GM04504 (cell line): Measurements from ENCODE around the gene AAGAB.
"Not testable (repeated sequence)": the region's sequence is repeated elsewhere in the genome, so short reads cannot be mapped to it uniquely, and the experiment has no call there.

Experiments used
- DNase-seq: peaks from one replicate; pipeline ENCODE4 v3.0.0-alpha.2; 2012; ENCODE audit warnings: low read depth

Gene AAGAB

DNA sequence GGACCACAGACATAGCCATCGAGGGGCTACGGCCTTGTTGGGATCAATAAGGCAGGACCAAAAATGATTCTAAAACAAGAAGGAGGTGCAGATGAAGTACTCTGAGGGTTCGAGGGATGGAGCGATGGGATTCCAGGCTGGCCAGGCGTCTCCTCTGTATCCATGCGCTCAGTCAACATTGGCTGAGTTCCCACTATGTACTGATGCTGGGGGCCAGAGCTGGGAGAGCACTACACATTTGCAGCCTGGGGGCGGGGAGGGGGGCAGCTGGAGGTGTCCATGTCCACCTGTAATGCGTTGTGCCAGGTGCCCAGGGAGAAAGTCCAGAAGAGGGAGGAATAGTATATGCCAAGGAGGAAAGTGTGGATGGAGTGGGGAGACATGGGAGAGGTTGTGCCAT is 81.5 kb downstream of the AAGAB start:
- no peak for DNase-seq

DNA sequence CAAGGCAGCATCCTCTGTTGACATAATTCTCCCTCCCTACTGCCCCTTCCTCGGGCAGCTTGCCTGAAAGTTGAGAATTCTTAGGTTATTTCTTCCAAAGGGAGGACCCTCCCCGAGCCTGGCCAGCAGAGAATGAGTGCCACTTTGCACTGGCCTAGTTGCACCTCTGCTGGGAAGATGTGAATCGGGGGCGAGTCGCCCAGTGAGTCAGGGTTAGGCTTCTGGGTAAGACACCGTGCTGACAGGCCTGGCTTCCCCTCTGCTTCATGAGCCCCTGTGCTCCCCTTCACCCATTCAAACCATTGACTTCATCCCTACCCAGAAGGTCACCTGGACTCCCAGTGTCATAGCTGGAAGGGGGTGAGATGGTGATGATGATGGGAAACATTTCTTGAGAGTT is 82.3 kb downstream of the AAGAB start:
- no peak for DNase-seq

DNA sequence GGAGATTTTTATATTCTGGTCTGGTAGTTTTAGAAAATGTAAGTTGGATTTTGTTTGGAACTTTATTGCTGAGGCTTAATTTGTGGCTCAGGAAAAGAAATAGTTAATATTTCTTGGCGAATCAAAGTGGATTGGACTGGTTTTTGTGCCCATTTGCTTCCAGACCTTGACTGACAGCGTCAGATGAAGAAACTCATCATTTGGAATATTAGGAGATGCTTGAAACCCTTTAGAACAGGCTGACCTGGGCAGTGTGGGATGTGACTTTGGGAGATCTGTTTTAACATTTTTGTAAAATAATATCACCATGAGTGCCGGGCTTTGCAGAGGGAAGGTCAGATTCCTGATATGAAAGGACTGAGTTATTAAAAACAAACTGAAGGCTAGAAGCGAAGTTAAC is 83.0 kb downstream of the AAGAB start:
- DNase-seq: no peak

DNA sequence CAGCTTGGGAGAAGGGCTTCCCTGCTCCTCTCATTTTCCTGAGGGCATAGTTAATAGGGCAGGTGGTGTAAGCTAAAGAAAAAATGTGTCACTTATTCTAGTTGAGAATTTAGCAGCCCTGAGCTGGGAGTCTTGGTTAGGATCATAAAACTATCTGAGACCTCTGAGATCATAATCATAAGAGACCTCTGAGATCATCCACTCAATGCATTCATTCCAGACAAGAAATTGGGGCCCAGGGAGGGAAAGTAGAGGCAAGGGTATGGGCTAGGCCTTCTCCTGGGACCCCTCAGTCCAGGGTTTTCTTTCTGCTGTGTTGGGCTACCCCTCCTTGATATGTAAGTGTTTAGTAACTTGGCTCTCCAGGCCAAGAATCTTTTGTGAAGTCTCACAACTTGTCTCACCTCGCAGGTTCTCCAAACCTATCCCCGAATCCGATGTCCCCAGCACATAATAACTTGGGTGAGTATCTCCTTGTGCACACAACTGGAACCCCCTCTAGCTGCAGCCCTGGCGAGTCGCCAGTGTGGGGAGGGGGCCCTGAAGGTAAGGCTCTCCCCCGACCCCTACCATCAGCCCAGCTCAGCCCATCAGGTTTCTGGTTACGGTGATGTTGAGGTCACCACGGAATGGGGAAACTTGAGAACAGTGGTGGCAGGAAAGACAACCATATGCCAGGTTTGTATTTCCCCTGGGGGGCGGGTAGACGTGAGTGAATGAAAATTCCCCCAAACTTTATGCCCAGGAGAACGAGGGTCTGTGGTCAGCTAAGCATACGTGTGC is 84.1 kb downstream of the AAGAB start:
- no peak for DNase-seq

DNA sequence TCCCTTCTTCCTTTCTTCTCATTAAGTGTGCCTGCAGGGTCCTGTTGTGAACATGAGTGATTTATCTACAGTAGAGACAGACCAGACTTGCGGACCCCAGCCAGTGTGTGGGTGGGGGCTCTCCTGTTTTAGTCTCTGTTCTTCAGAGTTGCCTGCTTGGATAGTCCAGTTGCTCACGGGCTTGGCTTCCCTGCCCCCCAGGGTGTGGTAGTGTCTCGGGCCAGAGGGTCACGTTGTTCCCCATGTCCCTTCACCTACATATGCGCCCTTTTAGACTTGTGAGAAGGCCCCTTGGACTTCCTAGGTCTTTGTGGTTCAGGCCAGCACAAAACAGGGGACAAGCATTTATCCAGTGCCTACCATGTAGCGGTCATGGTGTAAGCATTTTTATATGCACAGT is 85.8 kb downstream of the AAGAB start:
- DNase-seq: no peak

DNA sequence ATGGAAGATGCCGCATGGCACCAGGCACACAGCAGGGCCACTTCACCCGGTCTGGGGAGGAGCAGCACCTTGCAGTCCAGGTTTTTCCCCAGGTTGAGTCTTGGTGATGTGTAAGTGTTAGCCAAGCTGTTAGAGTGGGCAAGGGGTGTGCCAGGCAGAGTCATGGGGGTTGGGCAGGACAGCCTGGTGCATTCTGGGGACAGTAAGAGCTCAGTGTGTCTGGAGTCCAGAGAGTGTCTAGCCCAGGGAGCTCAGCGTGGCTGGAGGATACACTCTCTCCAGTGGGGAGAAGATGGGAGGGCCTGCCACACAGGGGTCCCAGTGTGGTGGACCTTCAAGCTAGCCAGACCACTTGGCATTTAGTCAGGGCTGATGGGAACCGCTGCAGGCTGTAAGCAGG is 87.4 kb downstream of the AAGAB start:
- no peak for DNase-seq

DNA sequence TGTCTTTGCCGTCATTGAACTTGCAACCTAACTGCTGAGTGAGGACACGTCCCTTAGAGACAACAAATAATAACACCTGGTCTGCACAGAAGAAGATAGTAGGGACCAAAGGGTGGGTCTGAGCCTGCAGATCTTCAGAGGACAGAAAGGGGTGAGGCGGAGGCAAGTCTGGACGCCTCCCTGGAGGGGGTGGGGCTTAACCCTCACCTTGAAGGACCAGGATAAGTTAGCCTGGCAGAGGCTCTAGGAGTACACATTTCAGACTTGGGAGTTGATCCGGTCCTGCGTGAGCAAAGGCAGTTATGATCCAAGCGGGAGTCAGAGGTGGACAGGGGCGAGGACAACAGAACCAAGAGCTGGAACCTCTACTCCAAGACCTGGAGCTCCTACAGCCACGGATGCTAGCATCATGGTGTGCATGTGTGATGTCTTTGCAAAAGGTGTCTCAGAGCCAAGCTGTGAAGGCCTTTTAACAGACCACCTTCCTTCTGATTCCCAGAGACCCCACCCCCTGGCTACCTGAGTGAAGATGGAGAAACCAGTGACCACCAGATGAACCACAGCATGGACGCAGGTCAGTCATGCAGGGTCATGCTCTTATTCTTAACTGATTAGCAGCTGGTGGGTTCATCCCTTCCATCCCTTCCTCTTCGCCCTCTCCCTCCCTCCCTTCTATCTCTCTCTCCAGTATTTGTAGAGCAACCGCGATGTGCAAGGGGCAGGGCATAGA is 88.0 kb downstream of the AAGAB start:
- DNase-seq: no peak

DNA sequence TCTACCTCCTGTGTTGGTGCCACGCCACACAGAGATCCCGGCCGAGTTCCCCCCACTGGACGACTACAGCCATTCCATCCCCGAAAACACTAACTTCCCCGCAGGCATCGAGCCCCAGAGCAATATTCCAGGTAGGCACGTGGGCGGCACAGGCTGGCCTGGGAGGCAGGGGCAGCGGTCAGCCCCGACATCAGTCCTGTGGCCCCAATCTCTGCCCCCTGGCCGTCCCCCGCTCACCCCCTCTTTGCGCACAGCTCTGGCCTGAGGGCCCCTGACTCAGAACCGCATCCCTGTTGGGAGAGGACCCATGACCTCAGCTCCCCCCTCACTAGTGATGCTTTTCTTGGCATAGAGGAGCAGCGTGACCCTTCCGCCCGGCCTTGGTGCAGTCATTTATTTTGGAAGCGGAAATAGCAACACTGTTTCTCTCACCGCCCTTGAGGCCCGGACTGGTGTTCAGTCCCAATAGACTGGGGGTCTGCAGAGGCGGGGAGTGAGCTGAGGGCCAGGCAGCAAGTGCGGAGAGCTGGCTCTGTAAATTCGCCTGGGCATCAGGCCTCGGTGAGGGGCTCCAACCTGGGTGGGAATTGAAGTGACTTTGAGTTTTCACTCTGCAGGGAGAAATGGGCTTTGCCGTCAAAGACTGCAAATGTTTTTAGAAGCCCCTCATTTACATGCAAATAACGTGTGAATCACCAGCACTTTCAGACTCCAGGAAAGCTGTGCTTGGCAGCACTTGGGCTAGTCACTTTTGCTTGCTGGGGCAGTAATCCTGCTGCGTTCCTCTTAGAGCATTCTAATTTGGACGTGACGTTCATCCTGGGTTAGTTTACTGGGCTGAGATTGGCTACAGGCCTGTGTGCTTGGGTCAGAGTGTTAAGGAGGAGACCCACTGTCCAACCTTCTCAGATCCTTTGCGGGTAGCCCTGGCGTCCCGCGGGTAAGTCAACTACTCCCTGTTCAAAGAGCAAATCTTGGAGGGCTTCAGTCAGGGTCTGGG is 88.9 kb downstream of the AAGAB start:
- DNase-seq: no peak

DNA sequence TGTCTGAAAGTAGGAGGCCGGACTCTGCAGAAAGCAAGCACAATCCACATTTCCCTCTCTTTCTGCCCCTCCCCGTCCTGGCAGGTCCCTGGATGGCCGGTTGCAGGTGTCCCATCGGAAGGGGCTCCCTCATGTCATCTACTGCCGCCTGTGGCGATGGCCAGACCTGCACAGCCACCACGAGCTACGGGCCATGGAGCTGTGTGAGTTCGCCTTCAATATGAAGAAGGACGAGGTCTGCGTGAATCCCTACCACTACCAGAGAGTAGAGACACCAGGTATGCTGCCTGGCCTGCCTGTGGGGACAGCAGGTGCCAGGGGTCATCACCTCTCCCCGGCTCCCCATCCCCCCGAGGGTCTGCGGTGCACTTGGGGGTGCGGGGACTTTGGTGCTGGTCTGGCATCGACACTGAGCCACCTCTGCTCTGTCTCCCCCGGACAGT is 89.6 kb downstream of the AAGAB start:
- no peak for DNase-seq

DNA sequence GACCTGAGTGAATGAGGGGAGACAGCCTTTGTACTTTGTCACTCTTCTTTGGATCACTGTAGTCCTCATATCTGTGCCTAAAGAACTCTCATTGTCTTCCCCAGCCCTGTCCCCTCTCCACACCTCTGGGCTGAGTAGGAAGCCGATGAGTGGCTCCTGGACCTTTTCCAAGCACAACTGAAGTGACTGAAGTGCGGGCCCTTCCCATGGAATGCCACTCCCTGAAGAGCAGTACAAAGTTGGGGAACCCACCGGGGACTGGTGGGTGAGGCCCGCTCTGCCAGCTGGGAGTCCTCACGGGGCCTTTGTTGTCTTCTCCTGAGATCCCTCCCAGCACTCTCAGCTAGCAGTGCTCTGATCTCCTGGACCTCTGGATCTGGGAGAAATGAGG is 90.1 kb downstream of the AAGAB start:
- no peak for DNase-seq

DNA sequence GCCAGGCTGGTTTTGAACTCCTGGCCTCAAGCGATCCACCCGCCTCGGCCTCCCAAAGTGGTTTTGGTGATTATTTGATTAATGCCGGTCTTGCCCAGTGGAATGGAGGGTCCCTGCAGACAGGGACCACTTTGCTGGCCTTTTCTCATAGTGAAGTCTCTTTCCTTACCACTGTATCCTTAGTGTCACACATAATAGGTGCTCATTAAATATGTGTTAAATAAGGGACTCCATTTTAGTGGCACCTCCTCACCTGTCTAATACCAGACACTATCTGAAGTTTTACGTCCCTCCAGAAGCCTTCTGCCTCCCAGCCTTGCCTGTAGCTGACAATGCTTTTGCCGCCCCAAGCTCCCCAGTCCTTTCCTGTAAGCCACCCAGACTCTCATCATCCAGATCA is 91.3 kb downstream of the AAGAB start:
- DNase-seq: no peak

DNA sequence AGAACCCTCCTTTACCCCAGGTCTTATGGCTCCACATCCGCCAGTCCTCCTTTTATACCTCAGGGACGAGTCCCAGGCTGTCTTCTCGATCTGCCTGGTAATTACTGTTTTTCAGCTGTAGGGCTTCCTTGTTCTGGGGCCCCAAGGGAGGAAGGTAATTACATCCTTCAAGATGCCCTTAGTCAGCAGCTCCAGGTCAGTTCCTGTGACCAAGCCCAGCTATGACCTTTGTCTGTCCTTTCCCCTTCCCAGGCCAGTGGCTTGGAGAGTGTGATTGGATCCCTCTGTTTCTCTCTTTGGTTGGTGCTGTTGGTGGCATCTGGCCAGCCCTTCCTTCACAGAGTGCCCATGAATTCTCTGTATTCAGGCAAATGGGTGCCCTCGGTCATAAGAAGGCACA is 92.6 kb downstream of the AAGAB start:
- no peak for DNase-seq

DNA sequence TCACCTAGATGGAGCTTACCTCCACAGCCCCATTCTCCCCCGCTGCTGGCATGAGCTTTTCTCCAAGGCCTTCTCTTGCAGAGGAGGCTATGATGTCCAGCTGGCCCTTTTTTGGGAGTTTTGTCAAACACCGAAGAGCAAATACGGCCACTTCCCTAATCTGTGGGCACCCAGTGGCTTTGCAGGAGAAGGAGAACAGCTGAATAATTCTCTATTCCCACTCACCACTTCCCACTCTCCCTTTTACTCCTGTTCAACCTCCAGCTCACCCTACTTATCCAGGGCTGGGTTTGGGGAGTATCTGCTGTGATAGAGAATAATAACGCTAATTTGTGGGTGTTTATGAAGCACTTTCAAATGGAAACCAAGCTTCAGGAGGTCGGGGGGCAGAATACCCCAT is 93.0 kb downstream of the AAGAB start:
- DNase-seq: no peak

DNA sequence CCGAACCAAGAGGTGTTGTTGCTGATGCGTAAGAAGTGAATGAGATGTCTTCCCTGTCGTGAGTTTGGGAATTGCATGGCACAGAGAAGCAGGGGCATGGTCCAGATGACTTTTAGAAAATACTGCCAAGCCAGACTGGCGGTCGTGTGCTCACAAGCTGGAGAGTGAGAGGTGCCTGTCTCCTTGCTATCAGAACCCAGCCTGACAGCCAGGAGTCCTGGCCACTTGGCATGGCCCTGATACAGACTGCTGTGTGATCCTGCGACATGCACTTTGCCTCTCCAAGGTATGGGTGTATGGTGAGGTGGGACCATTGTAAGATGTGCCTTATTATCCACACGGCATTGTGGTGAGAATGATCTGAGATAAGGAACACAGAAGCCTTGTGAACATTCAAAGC is 96.1 kb downstream of the AAGAB start:
- DNase-seq: no peak

DNA sequence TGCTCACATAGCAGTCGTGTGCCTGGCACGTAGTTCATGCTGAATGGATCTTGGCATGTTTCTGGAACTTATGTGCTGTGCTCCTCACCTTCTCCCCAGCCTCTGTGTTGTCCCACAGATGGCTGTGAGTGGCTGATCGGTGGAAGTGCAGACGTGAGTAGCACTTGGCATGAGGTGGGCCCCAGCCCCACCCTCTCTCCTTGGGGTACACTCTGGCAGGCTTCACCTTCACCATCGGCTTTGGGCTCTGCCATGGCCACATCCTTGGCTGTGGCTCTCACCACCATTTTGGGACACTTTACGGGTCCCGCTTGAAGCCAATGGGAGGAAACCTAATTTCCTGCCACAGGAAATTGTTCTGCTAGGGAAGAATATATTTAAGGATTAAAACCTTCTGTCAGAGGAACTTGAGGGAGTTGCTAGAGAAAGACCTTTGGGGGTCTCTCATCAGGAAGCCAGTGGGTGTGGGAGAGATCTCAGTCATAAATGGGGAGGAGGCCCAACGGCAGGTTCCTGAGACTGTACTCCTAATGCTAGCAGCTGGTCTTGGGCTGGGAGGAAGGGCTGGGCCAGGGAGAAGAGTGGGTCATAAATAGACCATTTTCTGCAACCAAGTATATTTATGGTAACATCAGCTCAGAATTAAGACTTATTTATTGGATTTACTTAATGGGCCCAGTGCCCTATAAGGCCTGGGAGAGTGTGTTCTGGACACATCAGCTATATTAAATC is 96.8 kb downstream of the AAGAB start:
- no peak for DNase-seq

DNA sequence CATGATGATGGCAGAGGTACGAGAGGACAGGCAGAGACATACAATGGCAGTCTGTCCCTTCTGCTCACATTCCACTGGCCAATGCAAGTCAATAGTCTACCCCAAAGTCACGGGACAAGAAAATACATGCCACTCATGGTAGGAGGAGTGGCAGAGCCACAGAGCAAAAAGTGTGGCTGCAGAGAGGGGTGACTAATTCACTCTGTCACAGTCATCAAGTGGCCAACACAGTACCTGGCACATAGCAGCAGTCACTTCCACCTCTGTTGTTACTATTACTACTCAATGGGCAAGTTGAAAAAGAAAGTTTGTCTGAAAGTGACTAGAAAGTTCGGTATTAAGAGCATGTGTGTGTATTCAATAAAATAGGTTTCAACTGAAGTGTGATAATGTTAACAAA is 97.6 kb downstream of the AAGAB start:
- no peak for DNase-seq

DNA sequence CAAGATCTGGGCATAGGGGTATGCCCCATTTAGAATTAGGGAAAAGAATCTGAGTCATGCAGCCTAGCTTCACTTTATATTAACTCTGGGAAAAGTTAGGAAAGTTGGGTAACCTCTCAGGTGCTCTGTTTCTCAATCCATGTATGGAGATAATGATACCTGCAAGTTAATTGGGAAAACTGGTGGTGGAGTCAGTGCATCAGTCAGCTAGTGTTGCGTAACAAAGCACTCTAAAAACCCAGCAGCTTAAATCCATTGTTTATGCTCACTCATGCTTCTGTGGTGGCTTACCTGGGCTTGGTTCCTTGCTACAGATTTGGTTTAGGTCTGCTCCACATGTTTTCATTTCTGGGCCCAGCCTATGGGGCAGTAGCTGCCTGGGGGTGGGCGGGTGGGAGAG is 98.0 kb downstream of the AAGAB start:
- no peak for DNase-seq

DNA sequence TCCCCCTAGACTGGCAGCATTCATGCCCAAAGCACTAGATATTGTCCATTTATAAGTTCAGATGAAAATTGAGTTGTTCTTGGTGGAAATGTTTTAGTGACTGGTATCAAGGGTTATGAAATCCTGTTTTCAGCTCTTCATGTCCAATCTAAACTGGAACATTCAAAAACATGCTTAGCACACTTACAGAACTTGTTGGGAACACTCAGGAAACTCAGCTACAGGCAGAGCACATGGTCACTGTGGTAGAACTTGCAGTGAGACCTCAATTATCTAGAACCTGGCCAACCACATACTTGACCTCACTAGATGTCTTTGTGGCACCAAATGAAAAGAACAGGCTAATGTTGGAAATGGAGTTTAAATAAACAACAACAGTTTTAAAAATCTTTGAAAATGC is 100.2 kb downstream of the AAGAB start:
- no peak for DNase-seq

DNA sequence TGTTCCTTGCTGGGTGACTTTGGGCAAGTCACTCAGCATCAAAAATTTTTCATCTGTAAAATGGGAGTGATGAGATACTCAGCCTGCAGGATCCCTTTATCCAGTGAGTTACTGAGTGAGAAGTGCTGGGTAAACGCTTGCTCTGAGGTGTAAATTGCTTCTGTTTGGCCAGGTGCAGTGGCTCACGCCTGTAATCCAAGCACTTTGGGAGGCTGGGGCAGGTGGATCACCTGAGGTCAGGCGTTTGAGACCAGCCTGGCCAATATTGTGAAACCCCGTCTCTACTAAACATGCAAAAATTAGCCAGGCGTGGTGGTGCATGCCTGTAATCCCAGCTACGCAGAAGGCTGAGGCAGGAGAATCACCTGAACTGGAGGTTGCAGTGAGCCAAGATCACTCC is 101.4 kb downstream of the AAGAB start:
- not testable (repeated sequence) for DNase-seq

DNA sequence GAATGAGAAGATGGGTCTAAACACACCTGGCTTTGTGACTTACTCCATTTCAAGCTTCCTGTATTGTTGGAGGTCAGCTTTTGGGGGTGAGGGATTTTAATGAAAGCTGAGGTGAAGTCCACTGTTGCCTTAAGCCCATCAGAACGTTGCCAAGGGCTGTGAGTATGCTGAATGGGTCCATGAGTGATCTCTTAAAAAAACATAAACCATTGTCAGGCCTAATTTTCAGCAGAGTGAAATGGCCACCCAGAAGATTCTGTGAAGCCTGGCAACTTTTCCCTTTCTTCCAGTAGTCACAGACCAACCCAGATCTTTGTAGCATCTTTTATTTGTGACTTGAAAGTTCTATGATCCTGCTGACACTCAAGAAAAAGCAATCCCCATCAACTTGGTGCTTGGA is 102.0 kb downstream of the AAGAB start:
- no peak for DNase-seq
